Kidney glomerular epithelial cell (primary cell): ENCODE measurements around the gene KIAA1671.

Source experiments
- DNase-seq: peaks from one replicate; lab custom pipeline; 2025; lab: John Stamatoyannopoulos, UW

Gene KIAA1671

GRCh38 chr22:25091458-25091857, 138.9 kb downstream of the KIAA1671 start:
- no peak for DNase-seq

- DNase-seq = no peak
These were observed 139.6 kb downstream of the KIAA1671 start for GRCh38 chr22:25092119-25092518.

- no peak for DNase-seq
These were observed 142.1 kb downstream of the KIAA1671 start for GRCh38 chr22:25094579-25094978.

DNA sequence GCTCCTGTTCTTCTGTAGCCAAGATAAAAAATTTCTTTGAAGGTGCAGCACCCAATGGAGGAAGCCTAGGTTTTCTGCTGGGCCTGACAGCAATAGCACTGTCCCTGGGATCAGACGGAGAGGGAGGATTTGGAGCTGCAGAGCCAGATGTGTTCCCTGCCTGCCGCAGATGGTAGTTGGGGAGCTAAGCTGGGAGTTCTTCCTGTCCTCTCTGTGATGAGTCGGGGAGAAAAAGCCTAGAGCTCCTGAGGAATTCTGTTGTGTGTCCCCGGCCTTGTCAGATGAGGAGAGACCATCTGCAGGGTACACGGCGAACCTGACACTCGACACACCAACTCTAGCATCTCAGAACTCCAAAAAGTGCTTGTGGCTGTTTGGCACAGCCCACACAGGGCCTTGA, 143.4 kb downstream of the KIAA1671 start:
- no peak for DNase-seq

DNA sequence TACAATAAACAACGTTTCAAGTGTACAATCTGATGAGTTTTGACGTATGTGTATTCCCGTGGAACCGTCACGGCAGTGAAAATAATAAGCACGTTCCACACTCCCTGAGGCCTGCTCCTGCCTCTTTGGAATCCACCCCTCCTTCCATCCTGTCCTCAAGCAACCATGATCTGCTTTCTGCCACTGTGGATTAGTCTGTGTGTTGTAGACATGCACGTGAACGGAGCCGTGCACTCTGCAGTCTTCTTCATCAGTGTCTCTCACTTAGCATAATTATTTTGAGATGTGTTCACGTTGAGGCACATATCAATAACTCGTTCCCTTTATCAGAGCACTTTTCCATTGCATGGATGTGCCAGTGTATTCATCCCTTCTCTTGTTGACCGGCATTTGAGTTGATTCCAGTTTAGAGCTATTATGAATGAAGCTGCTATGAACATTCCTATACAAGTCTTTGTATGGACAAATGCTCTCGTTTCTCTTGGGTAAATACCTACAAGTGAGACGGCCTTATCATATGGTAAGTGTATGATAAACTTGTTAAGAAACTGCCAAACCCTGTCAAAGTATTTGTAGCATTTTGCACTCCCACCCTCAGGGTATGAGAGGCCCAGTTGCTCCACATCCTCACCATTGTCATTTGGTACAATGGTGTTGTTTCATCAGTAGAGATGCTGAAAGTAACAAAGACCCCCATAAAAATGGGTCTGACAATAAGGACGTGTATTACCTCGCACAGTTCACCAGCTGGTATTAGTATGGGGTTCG, 144.3 kb downstream of the KIAA1671 start:
- no peak for DNase-seq

- DNase-seq = no peak
These were observed 146.0 kb downstream of the KIAA1671 start for GRCh38 chr22:25098445-25099081.

DNA sequence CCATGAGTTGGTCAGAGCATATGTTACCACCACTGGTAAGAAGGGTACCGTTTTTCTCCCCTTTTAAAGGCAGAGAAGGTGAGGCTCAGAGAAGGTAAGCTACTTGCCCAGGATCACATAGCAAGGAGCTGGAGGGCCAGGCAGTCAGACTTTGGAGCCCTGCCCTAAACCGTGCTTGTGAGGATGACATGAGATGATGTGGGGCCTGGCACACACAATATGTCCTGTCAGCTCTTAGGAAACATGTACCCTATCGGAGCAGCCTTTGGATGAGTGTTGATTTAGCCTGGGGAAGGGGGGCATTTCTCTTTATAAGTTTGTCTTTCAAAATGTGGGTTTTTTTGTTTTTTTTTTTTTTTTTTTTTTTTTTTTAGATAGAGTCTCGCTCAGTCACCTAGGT, 146.7 kb downstream of the KIAA1671 start:
- DNase-seq = no peak

GRCh38 chr22:25100402-25100801, 147.9 kb downstream of the KIAA1671 start:
- no peak for DNase-seq

DNA sequence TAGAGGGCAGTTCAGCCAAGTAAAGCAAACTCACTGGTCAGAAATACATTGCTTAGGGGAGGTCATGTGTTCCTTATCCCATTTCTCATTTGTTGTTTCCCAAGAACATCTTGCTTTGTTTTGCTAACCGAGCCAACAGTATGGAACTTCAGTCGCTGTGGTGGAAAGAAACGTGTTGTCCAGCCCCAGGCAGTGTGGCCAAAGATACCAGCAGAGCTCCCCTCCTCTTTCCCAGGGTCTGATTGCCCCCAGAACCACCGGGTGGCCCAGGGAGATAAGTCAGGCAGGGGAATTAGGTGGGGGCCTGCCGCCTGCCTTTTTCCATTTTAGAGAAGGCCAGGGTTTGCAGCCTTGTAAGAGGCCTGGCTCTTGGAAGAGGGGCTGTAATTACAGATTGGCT, 148.4 kb downstream of the KIAA1671 start:
- no peak for DNase-seq

GRCh38 chr22:25101501-25101900, 149.0 kb downstream of the KIAA1671 start:
- DNase-seq = no peak

- DNase-seq = no peak
These were observed 149.5 kb downstream of the KIAA1671 start for GRCh38 chr22:25101986-25102385.

DNA sequence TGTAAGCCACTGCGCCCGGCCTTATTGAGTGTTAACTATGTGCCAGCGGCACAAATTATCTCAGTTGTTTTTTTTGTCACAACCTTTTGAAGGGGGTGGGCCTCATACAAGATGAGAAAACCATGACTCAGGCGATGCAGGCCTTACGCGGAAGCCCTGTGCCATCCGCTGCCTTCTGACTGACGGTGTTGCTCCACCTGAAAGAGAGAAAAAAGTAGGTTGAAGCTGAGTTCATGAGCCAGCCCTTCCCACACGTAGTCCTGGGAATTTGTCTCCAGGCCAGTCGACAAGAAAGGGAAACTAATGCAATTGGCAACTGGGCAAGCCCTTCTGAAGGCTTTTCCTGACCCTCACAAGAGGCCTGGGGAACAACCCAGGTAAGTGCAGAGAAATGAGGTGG, 150.2 kb downstream of the KIAA1671 start:
- no peak for DNase-seq

DNA sequence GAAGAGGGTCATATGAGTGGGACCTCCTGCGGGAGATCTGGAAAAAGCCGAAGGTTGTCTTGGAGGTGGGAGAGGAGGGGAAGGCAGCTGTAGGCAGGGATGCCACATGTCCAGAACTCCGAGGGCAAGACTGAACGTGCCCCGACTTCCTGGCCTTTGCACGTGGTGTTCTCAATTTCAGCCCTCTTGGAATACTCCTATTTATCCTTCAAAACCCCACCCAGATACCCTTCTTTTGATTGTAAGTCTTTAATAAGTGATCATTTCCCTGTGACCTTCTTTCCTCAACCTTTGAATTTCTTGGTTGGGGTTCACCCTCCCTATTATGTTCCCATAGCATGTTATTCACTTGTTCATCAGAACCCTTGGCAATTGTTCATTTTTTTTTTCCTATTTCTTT, 151.9 kb downstream of the KIAA1671 start:
- DNase-seq = no peak

DNA sequence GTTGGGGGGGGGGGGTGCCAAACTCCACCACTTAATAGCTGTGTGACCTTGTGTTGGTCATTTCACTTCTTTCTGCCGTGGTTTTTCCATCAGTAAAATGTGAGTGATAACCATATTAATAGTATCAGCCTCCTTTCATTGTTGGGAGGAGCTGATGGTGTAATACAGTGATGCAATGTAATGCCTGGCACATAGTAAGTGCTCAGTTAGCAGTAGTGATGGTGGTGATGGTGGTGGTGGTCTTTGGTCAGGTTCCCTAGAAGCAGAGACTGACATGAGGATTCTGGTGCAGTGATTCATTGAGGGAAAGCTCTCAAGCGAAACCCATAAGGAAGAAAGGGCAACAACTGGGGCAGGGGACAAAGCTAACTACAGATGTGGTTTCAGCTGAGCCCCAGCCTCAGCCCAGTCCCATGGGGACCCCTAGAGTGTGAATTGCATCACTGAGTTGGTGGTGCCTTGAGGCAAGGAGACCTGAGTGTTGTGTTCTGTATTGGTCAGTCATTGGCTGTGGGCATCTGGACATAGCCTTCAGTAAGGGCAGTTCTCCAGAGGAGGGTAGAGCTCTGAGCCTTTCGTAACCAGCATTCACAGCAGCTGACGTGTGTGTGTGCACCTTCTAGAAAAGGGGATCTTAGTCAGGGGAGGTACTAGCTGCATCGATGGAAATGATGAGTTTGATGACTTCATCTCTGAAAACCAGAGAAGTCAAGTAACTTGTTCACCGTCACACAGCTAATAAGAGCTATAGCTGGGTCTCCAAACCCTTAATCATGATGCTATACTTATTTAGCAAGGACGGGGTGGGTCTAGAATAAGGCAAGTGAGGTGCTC, 153.5 kb downstream of the KIAA1671 start:
- DNase-seq = no peak

- no peak for DNase-seq
These were observed 157.5 kb downstream of the KIAA1671 start for GRCh38 chr22:25109878-25110595.

DNA sequence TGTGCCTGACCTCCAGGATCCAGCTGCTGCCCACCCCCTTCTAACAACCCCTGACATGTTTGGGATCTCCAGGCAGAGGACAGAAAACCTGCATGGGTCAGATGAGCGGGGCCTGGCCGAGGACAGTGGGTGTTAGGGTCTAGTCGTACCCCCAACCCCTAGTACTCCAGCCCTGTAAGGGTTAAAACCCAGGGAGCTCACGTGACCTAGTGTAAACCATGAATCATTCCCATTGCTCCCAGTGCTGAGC, 158.0 kb downstream of the KIAA1671 start:
- no peak for DNase-seq

DNA sequence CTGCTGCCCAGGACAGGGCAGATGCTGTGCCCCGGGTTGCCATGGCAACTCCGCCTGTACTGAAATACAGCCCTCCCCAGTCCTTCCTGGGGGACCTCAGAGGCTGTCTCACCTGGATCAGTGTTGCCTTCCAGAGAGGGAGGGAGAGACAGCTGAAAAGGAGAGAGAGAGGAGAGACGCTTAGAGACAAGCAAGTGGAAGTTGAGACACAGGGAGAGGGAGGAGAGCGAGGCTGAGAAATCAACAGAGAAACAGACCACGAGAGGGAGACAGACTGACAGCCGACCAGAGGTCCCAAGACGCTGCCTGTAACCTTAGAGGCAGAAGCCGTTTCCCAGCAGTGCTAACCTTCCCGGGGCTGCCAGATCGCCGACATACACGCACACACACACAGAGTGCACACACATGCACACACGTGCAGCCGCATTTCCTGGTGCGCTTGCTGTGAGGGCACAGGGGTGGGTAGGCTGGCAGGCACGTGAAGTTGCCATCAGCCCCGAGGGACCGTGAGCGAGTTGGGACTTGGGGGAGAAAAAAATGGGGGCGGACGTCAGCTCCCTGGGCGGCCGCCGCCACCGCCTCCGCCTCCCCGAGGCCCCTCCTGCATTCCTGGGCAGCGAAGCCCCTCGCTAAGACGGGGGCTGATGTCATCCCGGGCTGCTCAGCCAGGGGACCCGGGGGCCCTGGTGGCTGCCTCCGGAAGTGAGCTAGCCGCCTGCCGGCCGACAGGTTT, 158.5 kb downstream of the KIAA1671 start:
- peak; percentile 90 for DNase-seq

GRCh38 chr22:25111579-25112517, 159.3 kb downstream of the KIAA1671 start:
- no peak for DNase-seq

DNA sequence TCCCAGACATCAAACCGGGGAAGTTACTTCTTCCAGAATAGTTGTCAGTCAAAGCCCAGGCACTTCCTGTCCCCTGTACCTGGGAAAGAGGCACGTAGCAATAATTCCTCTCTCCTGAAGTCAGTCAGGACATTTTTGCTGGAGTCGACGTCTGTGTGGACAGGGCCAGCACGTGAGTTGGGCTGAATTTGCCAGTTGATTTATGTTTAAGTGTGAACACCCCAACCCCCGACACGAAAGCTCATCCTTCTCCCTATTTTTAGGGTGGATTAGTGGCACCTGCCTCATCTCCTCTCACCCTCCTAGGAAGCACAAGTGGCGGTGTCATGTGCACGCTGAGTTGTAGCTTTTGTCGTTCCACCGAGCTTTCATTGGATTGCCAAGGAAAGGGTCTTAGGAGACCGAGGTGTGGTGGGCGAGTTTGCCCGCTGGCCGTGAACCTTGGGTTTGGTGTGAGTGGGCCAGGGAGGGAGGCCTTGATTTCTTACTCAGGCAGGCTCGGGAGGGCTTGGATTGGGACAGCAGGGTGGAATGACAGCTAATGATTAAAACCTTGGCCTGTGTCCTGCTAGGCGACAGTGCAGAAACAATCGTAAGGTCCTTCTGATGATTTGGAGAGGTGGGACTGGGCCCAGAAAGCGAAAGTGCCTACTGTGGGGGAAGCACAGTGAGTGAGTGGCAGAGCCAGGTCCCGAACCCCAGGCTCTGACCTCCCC, 160.2 kb downstream of the KIAA1671 start:
- no peak for DNase-seq

DNA sequence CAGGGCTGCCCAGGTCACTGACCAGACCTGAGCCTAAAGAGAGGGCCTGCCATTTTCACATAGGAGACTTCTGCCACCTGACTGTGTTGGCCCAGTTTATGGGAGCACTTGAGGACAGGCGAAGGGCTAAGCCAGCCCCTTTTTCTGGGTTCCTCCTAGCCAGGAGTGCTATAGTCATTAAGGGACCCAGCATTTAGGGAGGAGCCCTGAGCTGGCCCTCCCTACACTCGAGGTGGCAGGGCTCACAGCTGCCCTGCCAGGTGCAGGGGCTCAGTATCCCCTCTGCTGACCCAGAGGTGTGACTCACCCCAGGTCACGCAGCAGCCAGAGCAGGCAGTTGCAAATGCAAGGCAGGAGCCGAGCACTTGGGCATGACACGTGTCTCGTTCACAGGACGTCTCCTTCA, 160.8 kb downstream of the KIAA1671 start:
- DNase-seq = no peak
